H1 (cell line): ENCODE results near the gene SLC6A18. TPM values are rescaled to one million over a fixed set of nuclear protein-coding genes. Genes with fewer than 3 reads are reported as not detected.

Source experiments
- BCL11A ChIP-seq, 2 experiments: IDR thresholded peaks; one replicate each; pipeline ENCODE4 v1.6.1; 2011; ENCODE audit warnings: low read depth in 2 of 2, low read length in 2 of 2, mild to moderate bottlenecking in 2 of 2
- polyA plus RNA-seq, 7 experiments: library from polyadenylated mRNA; depleted of rRNA in 3 of 7; stranded (reverse) in 5 of 7; unstranded in 2 of 7; fragments of >200 nt in 5 of 7; fragments of 200-250 nt in 2 of 7; gene quantifications; 1 replicate in 5 of 7; 2 replicates in 1 of 7; 4 replicates in 1 of 7; pipeline versions ENCODE4 v1.2.1 to v1.2.3, GENCODE V29; 2011 to 2013; ENCODE audit warnings: missing spikeins in 2 of 7, mixed read lengths in 2 of 7
- total RNA-seq: library from RNA; stranded (reverse); fragmentation: NEBNext Ultra II Directional; extraction: Animal tissue kit (Norgen Biotek cat#: 25700); gene quantifications from 2 replicates; pipeline ENCODE4 v1.2.1, GENCODE V29; 2021

SLC6A18 gene
- total and polyA plus RNA-seq, 2 of the 8 experiments (the other 6 are each of a cell fraction or from before 2014, with no cell fraction given), result not detected

- no peak for TF ChIP-seq BCL11A (IDR thresholded peaks at IDR 0.05; ENCODE audit: low read depth in 2 of 2, low read length in 2 of 2)
These were observed 21.1 kb upstream of the SLC6A18 start (continued) for GRCh38 chr5:1203968-1204692.
